Measurements from ENCODE around the gene TRAPPC8.
"Not testable (repeated sequence)": the region's sequence is repeated elsewhere in the genome, so short reads cannot be mapped to it uniquely, and the experiment has no call there.

TRAPPC8 gene

GRCh38 chr18:31943878-31944816 lies 1.2 kb upstream of the TRAPPC8 start:
- DNase-seq = no peak

- no peak for DNase-seq
Measured at GRCh38 chr18:31942291-31942998, 483 bp downstream of the TRAPPC8 start.

GRCh38 chr18:31941010-31941809 lies 1.7 kb downstream of the TRAPPC8 start:
- DNase-seq = no peak

- not testable (repeated sequence) for DNase-seq
Measured at GRCh38 chr18:31934773-31935172, 8.2 kb downstream of the TRAPPC8 start.

GRCh38 chr18:31931886-31932240 lies 11.1 kb downstream of the TRAPPC8 start:
- no peak for DNase-seq

GRCh38 chr18:31931163-31931885 lies 11.6 kb downstream of the TRAPPC8 start:
- no peak for DNase-seq

GRCh38 chr18:31929273-31929672 lies 13.7 kb downstream of the TRAPPC8 start:
- no peak for DNase-seq

- not testable (repeated sequence) for DNase-seq
Measured at GRCh38 chr18:31926988-31927387, 15.9 kb downstream of the TRAPPC8 start.

GRCh38 chr18:31920277-31920676 lies 22.7 kb downstream of the TRAPPC8 start:
- no peak for DNase-seq

- not testable (repeated sequence) for DNase-seq
Measured at GRCh38 chr18:31919366-31919765, 23.6 kb downstream of the TRAPPC8 start.

GRCh38 chr18:31918733-31919132 lies 24.2 kb downstream of the TRAPPC8 start:
- DNase-seq = no peak

GRCh38 chr18:31901063-31901462 lies 41.9 kb downstream of the TRAPPC8 start:
- DNase-seq = no peak

- DNase-seq = not testable (repeated sequence)
Measured at GRCh38 chr18:31899771-31900170, 43.2 kb downstream of the TRAPPC8 start.

GRCh38 chr18:31892936-31893335 lies 50.0 kb downstream of the TRAPPC8 start:
- no peak for DNase-seq

GRCh38 chr18:31891566-31891965 lies 51.4 kb downstream of the TRAPPC8 start:
- no peak for DNase-seq

GRCh38 chr18:31884020-31884419 lies 58.9 kb downstream of the TRAPPC8 start:
- no peak for DNase-seq

- DNase-seq = no peak
Measured at GRCh38 chr18:31880186-31880898, 62.6 kb downstream of the TRAPPC8 start.

- DNase-seq = no peak
Measured at GRCh38 chr18:31878358-31878757, 64.6 kb downstream of the TRAPPC8 start.

GRCh38 chr18:31877900-31878299 lies 65.0 kb downstream of the TRAPPC8 start:
- DNase-seq = no peak

- no peak for DNase-seq
Measured at GRCh38 chr18:31876707-31877106, 66.2 kb downstream of the TRAPPC8 start.

- no peak for DNase-seq
Measured at GRCh38 chr18:31875301-31875700, 67.6 kb downstream of the TRAPPC8 start.

- DNase-seq = no peak
Measured at GRCh38 chr18:31863103-31863502, 79.8 kb downstream of the TRAPPC8 start.
